ENCODE results near the gene RAB11FIP4.

- TF ChIP-seq TAF1 (IDR thresholded peaks at IDR 0.05; ENCODE audit: borderline replicate concordance, insufficient read depth, low read length) (no peak), REST (IDR thresholded peaks at IDR 0.05; ENCODE audit: insufficient read depth in 1 of 2, low read depth in 2 of 2, low read length in 2 of 2) (no peak), POLR2AphosphoS5 (IDR thresholded peaks at IDR 0.05; ENCODE audit: low read depth, low read length) (no peak)
Measured at GRCh38 chr17:31357091-31357490, 34.4 kb upstream of the RAB11FIP4 start.

Measured in PFSK-1 (cell line).